ENCODE results near the gene ATP1B1.
"Not testable (repeated sequence)": the region's sequence is repeated elsewhere in the genome, so short reads cannot be mapped to it uniquely, and the experiment has no call there.

Gene ATP1B1

DNA sequence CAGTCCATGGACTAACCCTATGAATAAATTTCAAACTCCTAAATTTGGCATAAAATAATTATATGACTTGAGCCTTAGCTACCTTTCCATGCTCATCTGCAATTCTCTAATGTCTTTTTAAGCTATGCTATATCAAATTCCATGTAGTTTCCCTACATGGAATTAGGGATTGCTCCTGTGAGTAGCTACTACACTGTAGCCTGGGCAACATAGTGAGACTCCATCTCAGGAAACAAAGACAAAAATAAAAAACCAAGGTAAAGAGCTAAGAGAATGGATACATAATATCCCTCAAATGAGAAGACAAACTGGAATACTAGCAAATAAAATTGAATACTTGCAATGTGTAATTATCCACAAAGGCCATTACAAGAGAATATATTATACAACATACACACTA lies 37.5 kb downstream of the ATP1B1 start:
- no peak for DNase-seq (ENCODE audit: low read depth)

- no peak for DNase-seq (ENCODE audit: low read depth)
Observed at GRCh38 chr1:169144941-169145626, 38.6 kb downstream of the ATP1B1 start.

GRCh38 chr1:169146576-169147214 lies 40.2 kb downstream of the ATP1B1 start:
- no peak for DNase-seq (ENCODE audit: low read depth)

DNA sequence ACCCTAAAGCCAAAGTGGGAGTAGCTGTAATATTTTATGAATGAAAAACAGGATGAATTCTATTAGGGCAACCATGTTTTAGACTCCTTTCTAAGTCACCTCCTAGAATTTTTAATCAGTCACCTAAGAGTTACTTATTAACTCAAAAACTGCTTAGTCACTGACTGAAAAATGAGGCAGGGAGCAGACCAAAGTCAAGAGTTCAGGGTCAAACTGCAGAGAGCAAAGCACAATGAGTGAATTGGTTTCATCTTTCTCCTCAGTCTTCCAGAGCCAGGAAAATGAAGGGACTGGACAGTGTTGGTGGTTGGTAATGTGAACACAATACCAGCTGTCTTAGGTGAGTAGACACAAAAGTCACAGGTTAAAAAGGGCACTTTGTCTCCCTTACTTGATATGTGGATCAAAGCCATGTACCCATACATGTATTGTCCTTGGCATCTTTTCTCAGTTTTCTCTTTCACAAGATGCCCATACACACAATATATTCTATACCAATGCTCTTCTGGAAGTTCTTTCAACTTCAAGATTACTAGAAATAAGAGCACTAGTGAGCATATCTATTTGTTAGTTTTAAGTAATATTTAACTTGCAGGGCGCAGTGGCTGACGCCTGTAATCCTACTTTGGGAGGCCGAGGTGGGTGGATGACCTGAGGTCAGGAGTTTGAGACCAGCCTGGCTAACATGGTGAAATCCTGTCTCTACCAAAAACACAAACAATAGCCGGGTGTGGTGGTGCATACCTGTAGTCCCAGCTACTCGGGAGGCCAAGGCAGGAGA lies 42.2 kb downstream of the ATP1B1 start:
- no peak for DNase-seq (ENCODE audit: low read depth)

DNA sequence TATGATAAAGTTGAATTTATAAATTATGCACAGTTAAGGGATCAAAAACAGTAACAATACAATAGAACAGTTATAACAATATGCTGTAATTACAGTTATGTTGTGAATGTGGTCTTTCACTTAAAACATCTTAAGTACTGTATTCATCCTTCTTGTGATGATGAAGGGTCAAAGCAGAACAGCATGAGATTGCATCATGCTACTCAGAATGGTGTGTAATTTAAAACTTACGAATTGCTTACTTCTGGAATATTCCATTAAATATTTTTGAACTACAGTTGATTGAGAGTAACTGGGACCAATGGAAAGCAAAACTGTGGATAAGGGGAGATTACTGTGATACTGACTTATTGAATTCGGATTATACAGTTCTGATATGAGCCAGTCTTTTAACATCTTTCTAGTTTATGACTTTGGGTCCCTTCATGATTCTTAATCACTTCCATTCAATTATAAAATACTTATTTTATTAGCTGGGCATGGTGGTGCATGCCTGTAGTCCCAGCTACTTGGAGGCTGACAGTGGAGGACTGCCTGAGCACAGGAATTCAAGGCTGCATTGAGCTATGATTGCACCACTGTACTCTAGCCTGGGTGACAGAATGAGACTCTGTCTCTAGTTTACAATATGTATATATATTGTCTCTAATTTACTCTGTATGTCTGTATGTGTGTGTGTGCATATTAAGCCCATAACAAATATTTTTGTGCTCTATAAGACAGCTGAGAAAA lies 43.2 kb downstream of the ATP1B1 start:
- no peak for DNase-seq (ENCODE audit: low read depth)

- DNase-seq (ENCODE audit: low read depth), result no peak
Observed at GRCh38 chr1:169150641-169151337, 44.3 kb downstream of the ATP1B1 start.

GRCh38 chr1:169151338-169151837 lies 44.9 kb downstream of the ATP1B1 start:
- DNase-seq (ENCODE audit: low read depth), result no peak

- no peak for DNase-seq (ENCODE audit: low read depth)
Observed at GRCh38 chr1:169155675-169156074, 49.2 kb downstream of the ATP1B1 start.

DNA sequence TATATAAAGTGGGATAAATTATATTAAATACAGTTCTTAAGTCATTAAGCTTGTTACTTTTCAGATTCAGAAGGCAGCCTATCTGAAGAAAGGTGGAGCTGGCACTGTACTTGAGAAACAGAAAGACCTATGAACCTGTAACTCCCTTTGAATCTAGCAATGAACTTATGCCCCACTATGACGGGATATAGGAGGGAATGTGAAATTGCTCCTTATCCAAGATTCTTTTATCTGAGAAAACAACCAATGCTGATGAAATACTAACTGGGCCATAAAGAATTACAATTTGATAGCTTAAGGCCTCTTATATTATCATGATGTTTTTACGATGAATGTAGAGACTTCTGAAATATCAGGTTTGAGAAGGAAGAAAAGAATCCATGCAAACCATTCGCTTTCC lies 50.1 kb downstream of the ATP1B1 start:
- no peak for DNase-seq (ENCODE audit: low read depth)

DNA sequence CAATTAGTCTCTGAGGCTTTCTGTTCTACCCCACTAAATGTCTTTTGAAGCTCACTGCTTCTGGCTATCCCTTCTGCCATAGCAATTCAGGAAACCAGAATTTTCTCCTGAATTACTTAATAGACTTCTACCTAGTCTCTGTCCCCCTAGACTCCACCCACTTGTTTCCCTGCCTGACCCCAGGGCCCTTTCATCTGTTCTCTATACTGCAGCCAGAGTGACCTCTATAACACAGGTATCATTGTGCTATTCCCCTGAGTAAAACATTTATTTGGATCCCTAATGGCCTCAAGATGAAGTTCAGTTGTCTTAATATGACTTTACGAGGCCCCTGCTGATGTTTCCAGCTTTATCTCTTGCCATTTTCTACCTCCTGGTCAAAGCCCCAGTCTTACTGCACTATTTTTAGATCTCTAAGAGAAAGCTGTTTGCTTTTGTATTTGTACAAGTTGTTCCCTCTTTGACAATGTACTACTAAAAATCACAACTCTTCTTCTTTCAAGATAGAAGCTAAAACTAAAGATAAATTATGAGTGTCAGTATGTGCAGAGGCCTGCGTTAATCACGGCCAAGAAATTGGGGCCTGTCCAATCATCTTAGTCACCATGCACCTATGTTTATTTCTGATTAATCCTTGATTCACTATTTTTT lies 54.5 kb downstream of the ATP1B1 start:
- DNase-seq (ENCODE audit: low read depth), result no peak

- no peak for DNase-seq (ENCODE audit: low read depth)
Observed at GRCh38 chr1:169161496-169162194, 55.2 kb downstream of the ATP1B1 start.

DNA sequence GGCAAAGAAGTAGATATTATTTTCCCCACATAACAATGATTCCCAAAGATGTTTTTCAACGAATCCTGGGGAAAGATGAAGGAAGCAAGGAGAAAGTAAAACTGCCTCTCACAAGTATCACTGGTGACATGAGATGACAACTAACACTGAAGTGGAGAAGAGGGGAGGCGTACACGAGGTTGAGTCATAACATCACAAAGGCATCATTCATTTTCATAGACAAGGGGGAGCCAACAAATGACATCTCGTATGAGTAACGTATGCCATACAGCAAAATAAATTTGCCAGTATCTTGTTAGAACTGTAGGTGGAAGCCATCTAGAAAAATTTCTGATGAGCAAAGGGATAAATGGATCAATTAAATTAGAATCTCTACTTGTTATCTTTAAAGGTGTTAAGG lies 56.6 kb downstream of the ATP1B1 start:
- no peak for DNase-seq (ENCODE audit: low read depth)

- DNase-seq (ENCODE audit: low read depth), result no peak
Observed at GRCh38 chr1:169175461-169175860, 69.0 kb downstream of the ATP1B1 start.

- DNase-seq (ENCODE audit: low read depth), result not testable (repeated sequence)
Observed at GRCh38 chr1:169179431-169179830, 72.9 kb downstream of the ATP1B1 start.

DNA sequence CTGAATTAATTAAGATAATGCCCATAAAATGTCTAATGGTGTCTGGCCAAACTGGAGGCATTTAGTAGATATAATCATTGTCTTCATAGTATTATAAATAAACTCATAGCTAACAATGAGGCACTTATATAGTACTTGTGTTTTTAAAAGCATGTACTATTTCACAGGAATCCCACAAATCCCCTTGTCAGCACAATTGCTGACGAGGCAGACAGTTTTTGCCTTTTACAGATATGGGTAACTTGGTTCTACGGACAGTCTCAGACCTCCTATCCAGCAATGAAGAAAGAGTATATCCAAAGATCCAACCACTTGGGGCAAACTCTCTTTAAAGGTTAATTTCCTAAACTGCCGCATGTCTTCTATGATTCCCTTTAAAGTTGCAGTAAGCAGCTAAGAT lies 73.7 kb downstream of the ATP1B1 start:
- no peak for DNase-seq (ENCODE audit: low read depth)
